Measurements from ENCODE around the gene WASHC2A. TPM values are rescaled to one million over a fixed set of nuclear protein-coding genes. Genes with fewer than 3 reads are reported as not detected.
"Not testable (repeated sequence)": the region's sequence is repeated elsewhere in the genome, so short reads cannot be mapped to it uniquely, and the experiment has no call there.

Gene WASHC2A
- total RNA-seq, 1 donor from 2014 or later = 28.7 TPM

GRCh38 chr10:50033481-50033880 lies 34.3 kb upstream of the WASHC2A start:
- DNase-seq (ENCODE audit: extremely low spot score in 2 of 2) = no peak
- TF ChIP-seq POLR2A (IDR thresholded peaks at IDR 0.05) (no peak), CTCF (IDR thresholded peaks at IDR 0.05) (no peak), POLR2AphosphoS5 (IDR thresholded peaks at IDR 0.05; ENCODE audit: insufficient read depth in 1 of 2, low read depth in 1 of 2) (no peak)
- H3K9me3 ChIP-seq = no peaks in the 10 kb centered on the region
- intact Hi-C loops (cut with DNase I) = no loop called here
- H3K4me3 ChIP-seq = no peak overlapping the region
- H3K27ac ChIP-seq = no peak overlapping the region
- no peaks in the 10 kb centered on the region for H3K36me3 ChIP-seq
- H3K27me3 ChIP-seq = no peaks in the 10 kb centered on the region
- no peaks in the 10 kb centered on the region for H3K4me1 ChIP-seq

- H3K27me3 ChIP-seq; intact Hi-C loops (cut with DNase I): not testable (repeated sequence)
These were observed 32.4 kb upstream of the WASHC2A start for GRCh38 chr10:50035337-50035736.

GRCh38 chr10:50044941-50045664 lies 22.7 kb upstream of the WASHC2A start:
- intact Hi-C loops (cut with DNase I) = no loop called here
- H3K9me3 ChIP-seq = no peaks in the 10 kb centered on the region
- no peak for TF ChIP-seq POLR2AphosphoS5 (IDR thresholded peaks at IDR 0.05; ENCODE audit: insufficient read depth in 1 of 2, low read depth in 1 of 2)

More at GRCh38 chr10:50035337-50035736, 32.4 kb upstream of the WASHC2A start:
- not testable (repeated sequence) for H3K36me3 ChIP-seq; H3K27ac ChIP-seq; H3K4me3 ChIP-seq; H3K9me3 ChIP-seq; H3K4me1 ChIP-seq; DNase-seq (ENCODE audit: extremely low spot score in 2 of 2)

GRCh38 chr10:50046457-50046856 lies 21.3 kb upstream of the WASHC2A start:
- H3K4me3 ChIP-seq; intact Hi-C loops (cut with DNase I); H3K27ac ChIP-seq; H3K9me3 ChIP-seq; H3K36me3 ChIP-seq; H3K4me1 ChIP-seq; H3K27me3 ChIP-seq; DNase-seq (ENCODE audit: extremely low spot score in 2 of 2): not testable (repeated sequence)

More at GRCh38 chr10:50044941-50045664, 22.7 kb upstream of the WASHC2A start:
- Histone ChIP-seq H3K4me1 (no peaks in the 10 kb centered on the region), H3K27ac (no peak overlapping the region), H3K36me3 (no peaks in the 10 kb centered on the region), H3K27me3 (no peaks in the 10 kb centered on the region), H3K4me3 (no peak overlapping the region)
- no peak for DNase-seq (ENCODE audit: extremely low spot score in 2 of 2)

GRCh38 chr10:50047594-50047993 lies 20.2 kb upstream of the WASHC2A start:
- DNase-seq (ENCODE audit: extremely low spot score in 2 of 2); H3K9me3 ChIP-seq; H3K27me3 ChIP-seq; intact Hi-C loops (cut with DNase I); H3K27ac ChIP-seq; H3K4me3 ChIP-seq; H3K4me1 ChIP-seq; H3K36me3 ChIP-seq: not testable (repeated sequence)

- intact Hi-C loops (cut with DNase I); H3K4me3 ChIP-seq: not testable (repeated sequence)
These were observed 15.6 kb upstream of the WASHC2A start for GRCh38 chr10:50051995-50052660.

GRCh38 chr10:50052778-50053376 lies 14.9 kb upstream of the WASHC2A start:
- H3K27me3 ChIP-seq; H3K4me1 ChIP-seq; DNase-seq (ENCODE audit: extremely low spot score in 2 of 2); H3K4me3 ChIP-seq; H3K27ac ChIP-seq; H3K9me3 ChIP-seq; intact Hi-C loops (cut with DNase I); H3K36me3 ChIP-seq: not testable (repeated sequence)

More at GRCh38 chr10:50051995-50052660, 15.6 kb upstream of the WASHC2A start:
- H3K27me3 ChIP-seq; H3K27ac ChIP-seq; DNase-seq (ENCODE audit: extremely low spot score in 2 of 2); H3K4me1 ChIP-seq; H3K36me3 ChIP-seq; H3K9me3 ChIP-seq: not testable (repeated sequence)

GRCh38 chr10:50055494-50056292 lies 12.1 kb upstream of the WASHC2A start:
- DNase-seq (ENCODE audit: extremely low spot score in 2 of 2); H3K4me3 ChIP-seq; H3K9me3 ChIP-seq; H3K4me1 ChIP-seq; intact Hi-C loops (cut with DNase I); H3K36me3 ChIP-seq; H3K27ac ChIP-seq; H3K27me3 ChIP-seq: not testable (repeated sequence)

- H3K36me3 ChIP-seq; H3K4me1 ChIP-seq; H3K4me3 ChIP-seq; DNase-seq (ENCODE audit: extremely low spot score in 2 of 2); H3K27ac ChIP-seq; H3K9me3 ChIP-seq; intact Hi-C loops (cut with DNase I); H3K27me3 ChIP-seq: not testable (repeated sequence)
These were observed 11.1 kb upstream of the WASHC2A start for GRCh38 chr10:50056654-50057053.

GRCh38 chr10:50058727-50059126 lies 9.0 kb upstream of the WASHC2A start:
- intact Hi-C loops (cut with DNase I); H3K9me3 ChIP-seq; H3K4me1 ChIP-seq; H3K4me3 ChIP-seq; H3K27me3 ChIP-seq; DNase-seq (ENCODE audit: extremely low spot score in 2 of 2); H3K27ac ChIP-seq; H3K36me3 ChIP-seq: not testable (repeated sequence)

- intact Hi-C loops (cut with DNase I); H3K9me3 ChIP-seq; DNase-seq (ENCODE audit: extremely low spot score in 2 of 2); H3K36me3 ChIP-seq; H3K4me3 ChIP-seq; H3K27me3 ChIP-seq; H3K27ac ChIP-seq; H3K4me1 ChIP-seq: not testable (repeated sequence)
These were observed 7.8 kb upstream of the WASHC2A start for GRCh38 chr10:50059946-50060345.
